Measurements from ENCODE around the gene MCM5.

DNA sequence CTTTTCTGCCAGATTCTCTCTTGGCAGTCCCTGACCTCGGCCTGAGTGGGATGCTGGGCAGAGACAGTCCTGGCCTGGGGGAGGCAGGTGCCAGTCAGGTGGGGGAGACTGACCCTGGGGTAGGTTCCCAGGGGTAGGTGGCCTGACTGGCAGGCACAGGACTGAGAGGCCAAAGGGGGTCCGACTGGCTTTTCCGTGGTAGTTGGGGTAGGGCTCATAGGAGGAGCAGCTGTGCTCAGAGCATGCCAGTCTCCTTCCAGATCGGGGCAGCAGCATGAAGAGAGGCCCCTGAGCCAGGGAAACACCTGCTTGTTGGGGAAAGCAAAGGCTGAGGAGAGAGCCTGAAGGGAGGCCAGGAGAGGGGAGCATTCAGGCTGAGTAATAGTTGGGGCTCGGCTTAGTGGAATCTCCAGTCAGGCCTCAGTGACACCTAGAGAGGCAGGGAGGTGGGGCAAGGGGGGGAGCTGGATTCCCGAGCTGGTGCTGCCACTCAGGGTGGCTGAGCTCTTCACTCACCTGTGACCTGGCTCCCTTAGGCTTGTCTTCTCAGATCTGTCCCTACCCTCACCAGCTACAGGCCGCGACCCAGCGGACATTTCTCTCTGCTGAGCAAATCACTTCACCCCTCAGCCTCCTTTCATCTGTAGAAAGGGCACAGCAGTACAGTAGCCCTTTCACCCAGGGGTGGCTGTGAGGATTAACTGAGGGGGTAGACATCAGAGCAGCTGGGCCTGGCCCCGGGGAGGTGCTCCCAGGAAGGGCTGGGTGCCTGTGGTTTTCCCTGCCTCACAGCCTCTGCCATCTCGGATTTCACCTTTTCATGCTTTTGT, 26.2 kb downstream of the MCM5 start:
- TF ChIP-seq, protein P1, sequence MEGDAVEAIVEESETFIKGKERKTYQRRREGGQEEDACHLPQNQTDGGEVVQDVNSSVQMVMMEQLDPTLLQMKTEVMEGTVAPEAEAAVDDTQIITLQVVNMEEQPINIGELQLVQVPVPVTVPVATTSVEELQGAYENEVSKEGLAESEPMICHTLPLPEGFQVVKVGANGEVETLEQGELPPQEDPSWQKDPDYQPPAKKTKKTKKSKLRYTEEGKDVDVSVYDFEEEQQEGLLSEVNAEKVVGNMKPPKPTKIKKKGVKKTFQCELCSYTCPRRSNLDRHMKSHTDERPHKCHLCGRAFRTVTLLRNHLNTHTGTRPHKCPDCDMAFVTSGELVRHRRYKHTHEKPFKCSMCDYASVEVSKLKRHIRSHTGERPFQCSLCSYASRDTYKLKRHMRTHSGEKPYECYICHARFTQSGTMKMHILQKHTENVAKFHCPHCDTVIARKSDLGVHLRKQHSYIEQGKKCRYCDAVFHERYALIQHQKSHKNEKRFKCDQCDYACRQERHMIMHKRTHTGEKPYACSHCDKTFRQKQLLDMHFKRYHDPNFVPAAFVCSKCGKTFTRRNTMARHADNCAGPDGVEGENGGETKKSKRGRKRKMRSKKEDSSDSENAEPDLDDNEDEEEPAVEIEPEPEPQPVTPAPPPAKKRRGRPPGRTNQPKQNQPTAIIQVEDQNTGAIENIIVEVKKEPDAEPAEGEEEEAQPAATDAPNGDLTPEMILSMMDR (IDR thresholded peaks at IDR 0.05): no peak
- TF ChIP-seq POLR2A (IDR thresholded peaks at IDR 0.05): no peak
